GM23338 (cell line): ENCODE results near the gene ANO4. TPM values are rescaled to one million over a fixed set of nuclear protein-coding genes. Genes with fewer than 3 reads are reported as not detected.

ENCODE experiments used
- polyA plus RNA-seq: library from polyadenylated mRNA; unstranded; fragments of >200 nt; fragmentation: Nextera tagmentation; extraction: Ambion mirVana; gene quantifications from 2 replicates; pipeline ENCODE4 v1.2.1, GENCODE V29; 2016
- total RNA-seq: library from RNA; depleted of rRNA; stranded (reverse); fragments of >200 nt; shearing (Covaris generic); gene quantifications from 2 replicates; pipeline ENCODE4 v1.2.3, GENCODE V29; 2014; rRNA removed

Gene ANO4
- total and polyA plus RNA-seq, 2 experiments from 2014 or later = 1.7 to 8.7 TPM

Other genes starting within 250 kb of the ANO4 start
- gene GAS2L3, start 221.1 kb upstream of the ANO4 start, total RNA-seq = 13.5 and 22.3 TPM in 2 replicates
- 9.0 and 9.7 TPM in 2 replicates for gene GAS2L3, start 221.1 kb upstream of the ANO4 start, polyA plus RNA-seq